Stomach (tissue), 4 donors: ENCODE results near the gene EXOC4.

Experiments
- EP300 ChIP-seq: sonication (generic); formaldehyde crosslinking; IDR thresholded peaks from one replicate; pipeline ENCODE4 v1.6.1; 2017; ENCODE audit warnings: antibody characterized with exemption
- POLR2AphosphoS5 ChIP-seq, 3 donors: sonication (generic); formaldehyde crosslinking; IDR thresholded peaks; one replicate each; pipeline ENCODE4 v1.6.1; 2016; ENCODE audit warnings: antibody characterized with exemption in 3 of 3
- TF ChIP-seq, protein P1 (sequence below), 7 experiments: fragments of 450-650 bp in 4 of 7; fragments of 200-600 bp in 3 of 7; sonication (generic) in 3 of 7; IDR thresholded peaks; one replicate each; pipeline ENCODE4 v1.5.1; 2016 to 2019; ENCODE audit warnings: antibody characterized with exemption in 7 of 7, control low read depth in 2 of 7, mild to moderate bottlenecking in 1 of 7

- TF ChIP-seq, protein P1, sequence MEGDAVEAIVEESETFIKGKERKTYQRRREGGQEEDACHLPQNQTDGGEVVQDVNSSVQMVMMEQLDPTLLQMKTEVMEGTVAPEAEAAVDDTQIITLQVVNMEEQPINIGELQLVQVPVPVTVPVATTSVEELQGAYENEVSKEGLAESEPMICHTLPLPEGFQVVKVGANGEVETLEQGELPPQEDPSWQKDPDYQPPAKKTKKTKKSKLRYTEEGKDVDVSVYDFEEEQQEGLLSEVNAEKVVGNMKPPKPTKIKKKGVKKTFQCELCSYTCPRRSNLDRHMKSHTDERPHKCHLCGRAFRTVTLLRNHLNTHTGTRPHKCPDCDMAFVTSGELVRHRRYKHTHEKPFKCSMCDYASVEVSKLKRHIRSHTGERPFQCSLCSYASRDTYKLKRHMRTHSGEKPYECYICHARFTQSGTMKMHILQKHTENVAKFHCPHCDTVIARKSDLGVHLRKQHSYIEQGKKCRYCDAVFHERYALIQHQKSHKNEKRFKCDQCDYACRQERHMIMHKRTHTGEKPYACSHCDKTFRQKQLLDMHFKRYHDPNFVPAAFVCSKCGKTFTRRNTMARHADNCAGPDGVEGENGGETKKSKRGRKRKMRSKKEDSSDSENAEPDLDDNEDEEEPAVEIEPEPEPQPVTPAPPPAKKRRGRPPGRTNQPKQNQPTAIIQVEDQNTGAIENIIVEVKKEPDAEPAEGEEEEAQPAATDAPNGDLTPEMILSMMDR (IDR thresholded peaks at IDR 0.05) = no peak
- TF ChIP-seq EP300 = no peak
- no peak for TF ChIP-seq POLR2AphosphoS5 (IDR thresholded peaks at IDR 0.05)
Observed at GRCh38 chr7:133359449-133359848, 106.6 kb downstream of the EXOC4 start.
